Measurements from ENCODE around the gene PTH1R.

GRCh38 chr3:46900007-46900292 lies 22.4 kb downstream of the PTH1R start:
- no peak for TF ChIP-seq CTCF (IDR thresholded peaks at IDR 0.05)
- TF ChIP-seq POLR2AphosphoS5 (IDR thresholded peaks at IDR 0.05), result no peak

Data from prostate gland (tissue), 2 donors.